HFF-Myc (cell line): ENCODE measurements around the gene COL18A1.

ENCODE experiments used
- DNase-seq: peaks from one replicate; pipeline ENCODE4 v3.0.0-alpha.2; 2011; ENCODE audit warnings: low read depth; ENCODE audit errors: extremely low read depth
- H3K4me3 ChIP-seq: replicated peaks from 2 replicates; pipeline ENCODE4 v1.5.1; 2011; ENCODE audit warnings: low read depth, mild to moderate bottlenecking, control low read depth, low read length
- CTCF ChIP-seq: IDR thresholded peaks from 2 replicates; pipeline ENCODE4 v1.5.1; 2012; ENCODE audit warnings: mild to moderate bottlenecking, low read depth, low read length, control low read depth; ENCODE audit errors: missing control alignments

The COL18A1 gene

GRCh38 chr21:45468971-45469272 lies 64.0 kb downstream of the COL18A1 start:
- no peak for TF ChIP-seq CTCF
- DNase-seq: no peak
- no peak overlapping the region for H3K4me3 ChIP-seq

- TF ChIP-seq CTCF: no peak
- no peak overlapping the region for H3K4me3 ChIP-seq
- no peak for DNase-seq
Observed at GRCh38 chr21:45469273-45470086, 64.5 kb downstream of the COL18A1 start.

GRCh38 chr21:45470087-45470515 lies 65.1 kb downstream of the COL18A1 start:
- TF ChIP-seq CTCF: no peak
- DNase-seq: no peak
- H3K4me3 ChIP-seq: no peak overlapping the region

- H3K4me3 ChIP-seq: peak overlapping the region; percentile 14; the same call in 1 of the 2 replicates
- TF ChIP-seq CTCF: no peak
- DNase-seq: peak; percentile 73
Observed at GRCh38 chr21:45470773-45471524, 66.0 kb downstream of the COL18A1 start.

GRCh38 chr21:45471525-45472221 lies 66.7 kb downstream of the COL18A1 start:
- 0 out of 2 replicates have a peak overlapping the region, but pooled peaks have one; percentile 2 for H3K4me3 ChIP-seq
- TF ChIP-seq CTCF: no peak
- peak; percentile 36 for DNase-seq

- no peak for DNase-seq
- no peak overlapping the region for H3K4me3 ChIP-seq
- no peak for TF ChIP-seq CTCF
Observed at GRCh38 chr21:45472445-45473365, 67.7 kb downstream of the COL18A1 start.
